WI38 (cell line): ENCODE results near the gene PDE4D.

Source experiments
- H3K4me3 ChIP-seq: 2 replicates; pipeline ENCODE4 v1.5.1; 2011; ENCODE audit warnings: low read depth, mild to moderate bottlenecking, control low read depth, low read length
- TF ChIP-seq, protein P1 (sequence below): IDR thresholded peaks from 2 replicates; pipeline ENCODE4 v1.5.1; 2012; ENCODE audit warnings: low read depth, mild to moderate bottlenecking, control low read depth, low read length

PDE4D gene

DNA sequence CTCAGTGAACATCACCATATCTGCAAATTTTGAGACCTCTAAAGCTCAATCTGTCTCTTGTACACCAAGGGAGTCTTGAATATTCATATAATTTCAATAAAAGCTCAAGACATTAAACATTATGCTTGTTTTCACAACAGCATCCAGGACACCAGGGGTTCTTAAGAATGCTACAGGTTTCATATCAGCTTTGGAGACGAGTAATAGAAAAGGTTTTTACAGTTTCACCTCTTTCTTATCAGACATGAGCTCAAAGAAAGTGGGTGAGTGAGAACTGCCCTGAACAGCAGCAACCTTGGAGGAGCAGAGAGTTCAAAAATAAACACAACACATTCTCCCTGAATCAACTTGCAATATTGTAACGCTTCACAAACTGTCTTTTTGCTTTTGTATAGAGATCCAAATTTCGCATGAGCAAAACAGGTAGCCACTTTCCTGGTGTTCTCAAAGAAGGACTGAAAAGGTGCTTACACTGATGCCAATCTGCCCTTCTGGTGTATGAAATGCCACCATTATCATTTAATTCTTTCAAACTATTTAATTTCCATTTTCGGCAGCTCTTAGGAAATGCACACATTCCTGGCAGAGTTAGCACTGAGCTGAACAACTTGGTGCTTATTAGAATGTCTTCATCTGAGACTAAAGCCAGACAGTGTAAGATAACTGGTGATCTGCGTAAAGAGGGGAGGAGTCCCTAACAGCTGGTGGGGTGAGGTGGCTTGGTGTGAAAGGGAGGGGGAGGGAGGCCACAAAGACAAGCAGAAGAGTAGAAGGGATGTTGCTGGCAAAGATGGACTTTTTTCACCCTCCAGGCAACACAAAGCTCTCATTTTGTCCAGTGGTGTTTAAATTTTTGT lies 535.3 kb downstream of the PDE4D start:
- TF ChIP-seq, protein P1, sequence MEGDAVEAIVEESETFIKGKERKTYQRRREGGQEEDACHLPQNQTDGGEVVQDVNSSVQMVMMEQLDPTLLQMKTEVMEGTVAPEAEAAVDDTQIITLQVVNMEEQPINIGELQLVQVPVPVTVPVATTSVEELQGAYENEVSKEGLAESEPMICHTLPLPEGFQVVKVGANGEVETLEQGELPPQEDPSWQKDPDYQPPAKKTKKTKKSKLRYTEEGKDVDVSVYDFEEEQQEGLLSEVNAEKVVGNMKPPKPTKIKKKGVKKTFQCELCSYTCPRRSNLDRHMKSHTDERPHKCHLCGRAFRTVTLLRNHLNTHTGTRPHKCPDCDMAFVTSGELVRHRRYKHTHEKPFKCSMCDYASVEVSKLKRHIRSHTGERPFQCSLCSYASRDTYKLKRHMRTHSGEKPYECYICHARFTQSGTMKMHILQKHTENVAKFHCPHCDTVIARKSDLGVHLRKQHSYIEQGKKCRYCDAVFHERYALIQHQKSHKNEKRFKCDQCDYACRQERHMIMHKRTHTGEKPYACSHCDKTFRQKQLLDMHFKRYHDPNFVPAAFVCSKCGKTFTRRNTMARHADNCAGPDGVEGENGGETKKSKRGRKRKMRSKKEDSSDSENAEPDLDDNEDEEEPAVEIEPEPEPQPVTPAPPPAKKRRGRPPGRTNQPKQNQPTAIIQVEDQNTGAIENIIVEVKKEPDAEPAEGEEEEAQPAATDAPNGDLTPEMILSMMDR, result no peak
- H3K4me3 ChIP-seq, result no peak overlapping the region

DNA sequence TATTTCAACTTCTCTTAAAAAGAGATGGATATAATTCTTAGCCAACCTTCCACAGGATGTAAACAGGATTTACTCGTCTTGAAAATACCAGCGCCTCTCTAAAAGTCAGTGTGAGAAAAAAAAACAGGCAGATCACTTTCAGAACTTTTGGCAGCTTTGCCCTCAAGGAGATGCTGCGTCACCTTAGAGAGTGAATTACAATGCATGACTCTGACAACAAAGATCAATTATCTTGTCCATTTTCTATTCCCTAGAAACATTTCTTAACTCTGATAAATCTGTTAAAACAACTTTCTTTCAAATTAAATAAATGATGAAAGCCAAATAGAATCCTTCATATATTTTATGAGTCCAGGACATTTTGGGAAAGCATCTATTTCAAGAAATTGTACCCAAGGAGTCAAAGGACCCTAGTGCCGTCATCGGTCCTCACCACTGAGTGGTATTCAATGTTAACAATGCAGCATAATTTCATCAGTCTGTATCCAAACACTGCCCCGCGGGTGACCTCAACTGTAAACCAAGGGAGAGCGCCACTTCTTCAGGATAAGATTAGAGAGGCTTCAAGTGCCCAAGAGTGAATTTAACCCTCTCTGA lies 536.0 kb downstream of the PDE4D start:
- H3K4me3 ChIP-seq, result no peak overlapping the region
- TF ChIP-seq, protein P1, result no peak

GRCh38 chr5:59356813-59357380 lies 536.6 kb downstream of the PDE4D start:
- TF ChIP-seq, protein P1, result no peak

GRCh38 chr5:59354811-59355210 lies 538.7 kb downstream of the PDE4D start:
- no peak overlapping the region for H3K4me3 ChIP-seq
- TF ChIP-seq, protein P1, result no peak

More at GRCh38 chr5:59356813-59357380, 536.6 kb downstream of the PDE4D start:
- H3K4me3 ChIP-seq, result no peak overlapping the region

DNA sequence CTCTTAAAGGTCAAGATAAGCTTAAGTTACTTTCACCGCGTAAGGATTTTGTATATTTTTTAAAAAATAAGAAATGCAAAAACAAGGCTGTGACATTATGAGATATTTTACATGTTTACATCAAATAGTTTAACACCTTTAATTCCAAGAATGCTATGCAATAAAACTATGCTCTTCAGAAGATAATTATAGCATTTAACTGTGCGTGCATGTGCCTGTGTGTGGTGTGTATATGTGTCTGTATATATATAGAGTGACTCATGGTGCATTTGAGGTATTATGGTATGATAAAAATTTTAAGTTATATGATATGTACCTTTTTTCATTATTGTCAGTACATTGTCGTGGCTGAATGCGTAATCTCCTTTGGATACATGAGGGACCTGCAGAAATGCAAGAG lies 539.3 kb downstream of the PDE4D start:
- H3K4me3 ChIP-seq, result no peak overlapping the region
- TF ChIP-seq, protein P1, result no peak

- TF ChIP-seq, protein P1, result no peak
- H3K4me3 ChIP-seq, result no peak overlapping the region
Measured at GRCh38 chr5:59351076-59351794, 542.3 kb downstream of the PDE4D start.
